ENCODE results near the gene KRTAP10-12.
"Not testable (repeated sequence)": the region's sequence is repeated elsewhere in the genome, so short reads cannot be mapped to it uniquely, and the experiment has no call there.

KRTAP10-12 gene

GRCh38 chr21:44670642-44671432 is 26.1 kb upstream of the KRTAP10-12 start:
- no peak for DNase-seq

- DNase-seq: no peak
Observed at GRCh38 chr21:44671911-44672310, 25.1 kb upstream of the KRTAP10-12 start.

- no peak for DNase-seq
Observed at GRCh38 chr21:44677881-44678280, 19.1 kb upstream of the KRTAP10-12 start.

GRCh38 chr21:44681152-44681551 is 15.8 kb upstream of the KRTAP10-12 start:
- DNase-seq: no peak

- no peak for DNase-seq
Observed at GRCh38 chr21:44681861-44682579, 15.0 kb upstream of the KRTAP10-12 start, which contains the start of gene KRTAP12-1. Gene KRTAP12-1, minus strand, starts transcription at chr21:44682163. Its CDS starts 40 bp downstream, at chr21:44682123.

GRCh38 chr21:44682580-44683151 is 14.3 kb upstream of the KRTAP10-12 start:
- DNase-seq: no peak

GRCh38 chr21:44684077-44684476 is 12.9 kb upstream of the KRTAP10-12 start:
- no peak for DNase-seq

- no peak for DNase-seq
Observed at GRCh38 chr21:44684483-44684882, 12.5 kb upstream of the KRTAP10-12 start.

GRCh38 chr21:44685050-44685449 is 11.9 kb upstream of the KRTAP10-12 start:
- DNase-seq: not testable (repeated sequence)

GRCh38 chr21:44686000-44686781 is 10.8 kb upstream of the KRTAP10-12 start:
- no peak for DNase-seq

- no peak for DNase-seq
Observed at GRCh38 chr21:44686843-44687561, 10.0 kb upstream of the KRTAP10-12 start.

- no peak for DNase-seq
Observed at GRCh38 chr21:44687671-44688070, 9.3 kb upstream of the KRTAP10-12 start.

GRCh38 chr21:44689740-44690139 is 7.2 kb upstream of the KRTAP10-12 start:
- DNase-seq: not testable (repeated sequence)

- DNase-seq: no peak
Observed at GRCh38 chr21:44691686-44692085, 5.3 kb upstream of the KRTAP10-12 start.

- DNase-seq: no peak
Observed at GRCh38 chr21:44692798-44693512, 4.0 kb upstream of the KRTAP10-12 start.

GRCh38 chr21:44694776-44695175 is 2.2 kb upstream of the KRTAP10-12 start:
- no peak for DNase-seq

GRCh38 chr21:44695184-44695583 is 1.8 kb upstream of the KRTAP10-12 start:
- DNase-seq: no peak

- no peak for DNase-seq
Observed at GRCh38 chr21:44695641-44696040, 1.3 kb upstream of the KRTAP10-12 start.

- no peak for DNase-seq
Observed at GRCh38 chr21:44696572-44696971, 400 bp upstream of the KRTAP10-12 start.

- no peak for DNase-seq
Observed at GRCh38 chr21:44697811-44698734, 1.1 kb downstream of the KRTAP10-12 start.
